GM19240 (cell line): ENCODE measurements around the gene EIF5A2.
"Not testable (repeated sequence)": the region's sequence is repeated elsewhere in the genome, so short reads cannot be mapped to it uniquely, and the experiment has no call there.

Experiments
- DNase-seq: peaks from one replicate; pipeline ENCODE4 v3.0.0; 2011; ENCODE audit warnings: low spot score; ENCODE audit not compliant: insufficient read length

The EIF5A2 gene

DNA sequence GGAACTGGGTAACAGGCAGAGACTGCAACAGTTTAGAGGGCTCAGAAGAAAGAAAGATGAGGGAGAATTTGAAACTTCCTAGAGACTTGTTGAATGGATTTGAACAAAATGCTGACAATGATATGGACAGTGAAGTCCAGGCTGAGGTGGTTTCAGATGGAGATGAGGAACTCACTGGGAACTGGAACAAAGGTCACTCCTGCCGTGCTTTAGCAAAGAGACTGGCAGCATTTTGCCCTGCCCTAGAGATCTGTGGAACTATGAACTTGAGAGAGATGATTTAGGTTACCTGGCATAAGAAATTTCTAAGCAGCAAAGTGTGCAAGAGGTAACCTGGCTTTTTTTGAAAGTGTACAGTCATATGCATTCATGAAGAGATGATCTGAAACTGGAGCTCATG lies 11.7 kb downstream of the EIF5A2 start:
- DNase-seq: no peak

DNA sequence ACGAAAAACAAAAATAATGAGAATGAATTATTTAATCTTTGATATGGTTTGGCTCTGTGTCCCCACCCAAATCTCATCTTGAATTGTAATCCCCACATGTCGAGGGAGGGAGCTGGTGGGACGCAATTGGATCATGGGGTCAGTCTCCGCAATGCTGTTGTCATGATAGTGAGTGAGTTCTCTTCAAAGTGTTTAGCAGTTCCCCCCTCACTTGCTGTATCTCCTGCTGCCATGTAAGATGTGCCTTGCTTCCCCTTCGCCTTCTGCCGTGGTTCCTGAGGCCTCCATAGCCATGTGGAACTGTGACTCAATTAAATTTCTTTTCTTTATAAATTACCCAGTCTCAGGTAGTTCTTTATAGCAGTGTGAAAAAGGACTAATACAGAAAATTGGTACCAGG lies 12.1 kb downstream of the EIF5A2 start:
- not testable (repeated sequence) for DNase-seq

DNA sequence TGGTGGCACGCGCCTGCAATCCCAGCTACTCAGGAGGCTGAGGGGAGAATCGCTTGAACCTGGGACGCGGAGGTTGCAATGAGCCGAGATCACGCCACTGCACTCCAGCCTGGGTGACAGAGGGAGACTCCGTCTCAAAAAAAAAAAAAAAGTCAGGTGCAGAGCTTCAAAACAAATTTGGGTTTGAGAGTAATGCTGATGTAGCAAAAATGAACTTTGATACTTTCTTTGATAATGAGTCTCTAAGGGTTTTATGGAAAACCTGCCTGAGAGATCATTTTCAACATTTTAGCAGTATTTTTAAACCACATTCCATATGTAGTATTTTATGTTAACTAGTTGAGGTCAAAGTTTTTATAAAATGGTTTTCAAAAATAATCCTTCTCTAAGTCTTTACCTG lies 14.5 kb downstream of the EIF5A2 start:
- DNase-seq: no peak

DNA sequence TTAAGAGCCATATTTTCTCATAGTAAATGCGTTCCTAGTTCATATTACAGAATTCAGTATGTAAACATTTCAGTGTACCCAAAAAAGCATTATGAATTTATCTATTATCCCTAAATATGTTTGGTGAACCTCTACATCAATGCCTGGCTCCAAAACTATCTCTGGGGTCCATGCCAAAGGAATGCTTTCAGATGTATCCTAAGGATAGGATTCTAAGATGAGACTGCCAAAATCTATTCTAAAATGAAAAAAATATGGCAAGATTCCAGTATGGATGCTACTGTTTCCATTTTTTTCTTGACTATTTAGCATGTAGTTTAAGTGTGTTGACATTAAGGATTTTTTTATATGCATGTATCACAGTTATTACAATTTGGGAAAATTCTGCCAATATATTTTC lies 18.8 kb downstream of the EIF5A2 start:
- no peak for DNase-seq

DNA sequence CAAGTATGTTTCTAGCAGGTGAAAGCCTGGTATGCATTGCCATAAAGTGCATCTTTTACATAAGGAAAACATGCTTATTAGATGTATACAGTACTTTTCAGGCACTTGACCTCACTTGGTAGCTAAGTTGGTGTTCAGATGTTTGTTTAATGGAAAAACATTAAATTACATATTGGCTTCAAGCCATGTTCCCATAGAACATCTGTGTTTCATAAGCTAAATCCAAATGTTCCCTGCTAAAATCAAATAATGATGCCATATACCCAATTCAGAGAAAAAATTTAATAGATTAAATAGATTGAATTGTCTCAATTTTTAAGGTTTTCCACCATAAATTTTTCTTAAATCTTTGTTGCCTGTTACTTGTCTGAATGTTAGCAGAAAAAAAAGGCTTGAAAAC lies 19.3 kb downstream of the EIF5A2 start:
- no peak for DNase-seq

DNA sequence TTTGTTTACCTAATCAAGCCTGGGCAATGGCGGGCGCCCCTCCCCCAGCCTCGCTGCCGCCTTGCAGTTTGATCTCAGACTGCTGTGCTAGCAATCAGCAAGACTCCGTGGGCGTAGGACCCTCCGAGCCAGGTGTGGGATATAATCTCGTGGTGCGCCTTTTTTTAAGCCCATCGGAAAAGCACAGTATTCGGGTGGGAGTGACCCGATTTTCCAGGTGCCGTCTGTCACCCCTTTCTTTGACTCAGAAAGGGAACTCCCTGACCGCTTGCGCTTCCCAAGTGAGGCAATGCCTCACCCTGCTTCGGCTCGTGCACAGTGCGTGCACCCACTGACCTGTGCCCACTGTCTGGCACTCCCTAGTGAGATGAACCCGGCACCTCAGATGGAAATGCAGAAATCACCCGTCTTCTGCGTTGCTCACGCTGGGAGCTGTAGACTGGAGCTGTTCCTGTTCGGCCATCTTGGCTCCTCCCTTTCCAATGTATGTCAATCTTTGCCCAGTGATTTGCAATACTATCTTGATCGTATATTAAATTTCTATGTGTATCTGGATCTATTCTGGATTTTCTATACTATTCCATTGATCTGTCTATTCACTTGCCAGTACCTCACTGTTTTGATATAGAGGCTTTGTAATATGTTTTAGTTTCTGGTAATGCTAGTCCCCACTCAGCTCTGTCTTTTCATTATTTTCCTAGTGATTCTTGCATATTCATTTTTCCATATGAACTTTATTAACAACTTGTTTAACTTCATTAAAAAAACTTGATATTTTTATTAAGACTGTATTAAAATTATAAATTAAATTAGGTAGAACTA lies 24.1 kb downstream of the EIF5A2 start:
- not testable (repeated sequence) for DNase-seq

DNA sequence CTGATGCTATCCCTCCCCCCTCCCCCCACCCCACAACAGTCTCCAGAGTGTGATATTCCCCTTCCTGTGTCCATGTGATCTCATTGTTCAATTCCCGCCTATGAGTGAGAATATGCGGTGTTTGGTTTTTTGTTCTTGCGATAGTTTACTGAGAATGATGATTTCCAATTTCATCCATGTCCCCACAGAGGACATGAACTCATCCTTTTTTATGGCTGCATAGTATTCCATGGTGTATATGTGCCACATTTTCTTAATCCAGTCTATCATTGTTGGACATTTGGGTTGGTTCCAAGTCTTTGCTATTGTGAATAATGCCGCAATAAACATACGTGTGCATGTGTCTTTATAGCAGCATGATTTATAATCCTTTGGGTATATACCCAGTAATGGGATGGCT lies 29.7 kb downstream of the EIF5A2 start:
- not testable (repeated sequence) for DNase-seq

DNA sequence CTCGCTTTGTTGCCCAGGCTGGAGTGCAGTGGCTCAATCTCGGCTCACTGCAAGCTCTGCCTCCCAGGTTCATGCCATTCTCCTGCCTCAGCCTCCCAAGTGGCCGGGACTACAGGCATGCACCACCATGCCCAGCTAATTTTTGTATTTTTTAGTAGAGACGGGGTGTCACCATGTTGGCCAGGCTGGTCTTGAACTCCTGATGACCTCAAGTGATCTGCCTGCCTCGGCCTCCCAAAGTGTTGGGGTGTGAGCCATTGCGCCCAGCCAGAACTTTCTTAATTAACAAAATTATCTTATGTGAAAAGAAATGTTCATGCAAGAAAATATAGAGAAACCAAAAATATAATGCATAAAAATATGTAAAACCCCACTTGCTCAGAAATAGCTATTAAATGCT lies 31.1 kb downstream of the EIF5A2 start:
- DNase-seq: not testable (repeated sequence)

DNA sequence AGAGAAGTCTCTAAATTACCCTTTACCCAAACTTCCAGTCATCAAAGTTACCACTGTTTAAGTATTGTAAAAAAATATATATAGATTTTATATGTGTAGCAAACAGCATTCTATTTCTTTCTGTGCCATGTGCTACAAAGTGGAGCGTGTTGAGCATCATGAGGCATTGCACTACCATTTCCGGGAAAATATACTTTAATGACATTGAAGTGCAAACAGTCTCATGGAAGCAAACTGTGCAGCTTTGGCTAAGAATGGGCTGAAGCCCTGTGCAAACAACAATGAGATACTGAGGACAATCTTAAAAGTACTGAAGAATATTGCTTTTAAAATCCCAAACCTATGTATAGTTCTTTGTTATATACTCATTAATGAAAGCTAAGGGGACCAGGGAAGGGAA lies 31.9 kb downstream of the EIF5A2 start:
- no peak for DNase-seq

DNA sequence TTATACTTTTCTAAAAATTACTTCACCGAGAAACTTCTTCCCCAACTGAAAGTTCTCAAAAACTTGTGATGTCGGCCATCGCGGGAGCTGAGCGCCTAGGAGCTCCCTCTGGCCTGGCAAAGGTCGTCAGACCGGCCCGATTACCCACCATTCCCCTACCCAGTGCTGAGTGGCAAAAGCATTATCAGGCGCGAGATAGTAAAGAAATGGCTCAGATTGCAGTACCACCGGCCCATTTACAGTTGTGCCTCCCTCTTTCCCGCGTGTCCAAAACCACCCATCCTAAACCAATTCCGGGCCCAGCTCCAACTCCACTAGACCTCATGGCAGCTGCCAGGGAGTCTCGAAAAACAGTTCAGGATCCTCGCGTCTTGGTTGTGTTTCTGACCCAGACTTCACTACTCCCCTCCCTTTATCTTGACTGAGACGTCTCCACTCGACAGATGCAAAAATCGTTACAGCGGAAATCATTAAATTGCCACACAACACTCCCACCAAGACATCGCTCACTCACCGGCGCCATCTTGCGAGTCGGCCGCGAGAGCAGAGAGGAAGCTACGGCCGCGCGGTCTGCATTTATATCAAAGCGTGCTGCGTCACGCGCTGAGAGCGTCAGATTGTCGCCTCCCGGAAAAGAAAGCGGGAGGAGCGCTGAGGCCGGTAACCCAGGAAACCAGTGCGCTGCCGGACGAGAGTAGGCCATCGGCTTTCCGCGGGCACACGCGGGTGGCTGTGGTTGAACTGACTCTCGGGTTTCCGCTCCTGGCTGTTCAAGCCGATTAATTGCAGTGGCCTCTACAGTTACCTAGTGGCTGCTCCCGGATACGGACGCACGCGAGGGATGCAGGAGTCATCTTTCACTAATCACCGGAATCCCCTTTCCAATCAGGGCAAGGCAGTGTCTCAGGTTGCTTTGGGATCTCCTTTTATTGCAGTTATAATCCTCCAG lies 38.5 kb downstream of the EIF5A2 start, which contains the start of gene RPL22L1:
Gene RPL22L1, minus strand, starts transcription at position 551 of the 949 bp plus-strand sequence. Its CDS starts 28 bp downstream, at position 523.
- DNase-seq: peak; percentile 77

DNA sequence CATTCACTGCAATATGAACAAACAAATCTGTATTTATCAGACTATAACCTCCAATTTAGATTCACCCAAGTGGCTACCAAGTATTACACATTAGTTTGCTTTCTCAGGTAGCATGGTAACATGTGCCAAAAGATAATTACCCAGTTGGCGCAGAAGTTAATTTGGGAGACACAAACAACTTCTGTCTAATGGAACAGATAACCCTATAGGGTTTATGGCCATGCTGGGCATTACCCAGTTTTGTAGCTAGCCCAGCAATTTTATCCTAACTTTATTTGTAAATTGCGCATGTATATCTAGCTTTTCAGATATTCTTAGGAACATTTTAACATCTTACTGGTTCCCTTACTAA lies 39.2 kb downstream of the EIF5A2 start:
- DNase-seq: no peak

DNA sequence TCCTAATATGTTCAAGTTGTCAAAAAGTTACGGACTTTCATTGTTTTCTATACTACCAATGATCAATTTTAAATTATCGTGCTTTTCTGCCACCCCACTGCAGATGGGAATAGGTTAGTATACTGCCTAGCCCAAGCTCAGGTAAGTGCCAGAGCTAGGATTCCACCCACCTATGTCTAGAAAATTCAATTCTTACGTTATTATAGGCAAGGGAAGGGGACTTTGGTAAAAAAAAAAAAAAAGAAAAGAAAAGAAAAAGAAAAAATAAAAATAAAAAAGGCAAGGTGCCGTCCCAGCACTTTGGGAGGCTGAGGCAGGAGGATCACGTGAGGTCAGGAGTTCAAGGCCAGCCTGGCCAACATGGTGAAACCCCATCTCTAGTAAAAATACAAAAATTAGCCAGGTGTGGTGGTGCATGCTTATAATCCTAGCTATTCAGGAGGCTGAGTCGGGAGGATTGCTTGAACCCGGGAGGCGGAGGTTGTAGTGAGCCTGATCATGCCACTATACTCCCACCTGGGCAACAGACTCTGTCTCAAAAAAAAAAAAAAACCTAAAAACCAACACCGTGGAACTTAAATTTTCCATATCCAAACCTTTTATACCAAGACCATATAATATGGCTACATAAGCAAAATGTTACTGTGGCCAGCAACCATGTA lies 39.7 kb downstream of the EIF5A2 start:
- DNase-seq: no peak

DNA sequence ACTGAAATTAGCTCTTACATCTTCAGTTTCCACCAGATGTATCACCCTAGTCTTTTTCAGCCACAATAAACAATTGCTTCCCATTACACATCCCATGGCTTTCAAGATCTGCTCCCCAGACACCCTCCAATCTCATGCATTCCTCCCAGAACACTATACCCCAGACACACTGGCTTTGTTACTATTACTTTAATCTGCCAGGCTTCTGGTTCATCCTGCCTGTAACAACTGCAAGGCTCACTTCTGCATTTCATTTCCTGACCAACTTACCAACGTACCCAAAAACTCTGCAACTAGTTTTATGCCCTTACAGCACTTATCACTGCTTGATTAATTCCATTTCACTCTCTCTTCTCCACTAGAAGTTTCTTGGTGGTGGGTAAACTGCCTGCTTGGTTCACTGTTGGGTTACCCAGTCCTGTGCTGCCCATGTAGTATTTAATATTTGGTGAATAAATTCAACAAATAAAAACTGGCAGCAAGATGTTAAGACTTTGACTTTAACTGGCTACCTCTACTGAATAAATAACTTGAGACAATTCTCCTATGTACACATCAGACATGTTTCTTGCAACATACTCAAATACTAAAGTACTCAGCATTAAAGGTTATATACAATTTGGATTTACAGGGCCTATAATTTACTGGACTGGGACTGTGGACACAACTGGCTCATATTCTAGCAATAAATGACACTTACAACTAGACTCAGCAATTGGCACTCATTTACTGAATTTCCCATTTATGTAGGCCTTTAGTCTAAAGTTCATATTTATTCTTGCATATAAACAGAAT lies 41.1 kb downstream of the EIF5A2 start:
- no peak for DNase-seq

DNA sequence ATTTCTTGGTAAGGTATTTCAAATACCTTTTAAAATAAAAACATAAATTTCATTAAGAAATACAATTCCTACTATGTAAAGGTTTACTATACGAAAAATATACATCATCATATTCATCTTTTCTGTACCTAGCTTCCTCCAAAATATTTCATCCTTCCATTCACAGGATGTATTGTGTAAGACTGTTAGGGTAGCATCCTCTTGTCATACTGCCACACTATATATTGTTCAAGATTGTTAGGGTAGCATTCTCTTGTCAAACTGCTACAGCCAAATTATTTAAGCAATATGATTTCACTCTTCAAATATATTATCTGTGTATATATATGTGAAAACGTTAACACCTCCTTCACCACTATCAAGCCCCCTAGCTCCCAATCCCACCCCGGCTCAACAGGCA lies 41.9 kb downstream of the EIF5A2 start:
- no peak for DNase-seq

DNA sequence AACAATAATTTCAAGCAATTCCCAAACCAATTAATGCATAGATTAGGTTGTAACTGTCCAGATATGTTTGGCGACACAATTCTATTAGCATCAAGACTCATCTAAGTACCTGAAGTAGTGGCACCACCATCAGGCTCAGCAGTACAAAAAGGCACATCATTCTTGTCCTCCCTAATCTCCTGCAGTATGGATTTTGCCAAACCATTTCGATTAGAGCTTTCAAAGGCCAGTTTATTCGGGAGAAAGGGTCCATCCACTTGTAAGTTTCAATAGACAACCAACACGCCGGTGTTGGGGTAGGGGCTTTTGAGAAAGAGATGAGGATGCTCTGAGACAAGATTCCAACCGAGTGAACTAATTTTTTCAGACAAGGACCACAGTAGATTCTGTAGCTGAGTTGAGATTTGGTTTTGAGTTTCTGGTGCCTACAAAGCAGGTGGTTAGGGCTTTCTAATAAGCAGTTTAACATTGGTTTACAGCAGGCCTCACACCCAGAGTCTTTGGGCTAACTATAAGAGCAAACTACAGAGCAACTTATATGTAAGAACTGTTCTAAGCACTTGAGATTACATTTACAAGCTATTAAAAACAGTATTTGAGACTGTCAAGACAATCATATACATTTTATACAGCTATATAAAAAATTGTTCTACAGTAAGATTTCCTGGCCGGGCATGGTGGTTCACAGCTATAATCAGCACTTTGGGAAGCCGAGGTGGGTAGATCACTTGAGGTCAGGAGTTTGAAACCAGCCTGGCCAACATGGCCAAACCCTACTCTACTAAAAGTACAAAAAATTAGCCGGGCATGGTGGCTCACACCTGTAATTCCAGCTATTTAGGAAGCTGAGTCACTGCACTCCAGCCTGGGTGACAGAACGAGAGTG lies 43.0 kb downstream of the EIF5A2 start:
- no peak for DNase-seq

DNA sequence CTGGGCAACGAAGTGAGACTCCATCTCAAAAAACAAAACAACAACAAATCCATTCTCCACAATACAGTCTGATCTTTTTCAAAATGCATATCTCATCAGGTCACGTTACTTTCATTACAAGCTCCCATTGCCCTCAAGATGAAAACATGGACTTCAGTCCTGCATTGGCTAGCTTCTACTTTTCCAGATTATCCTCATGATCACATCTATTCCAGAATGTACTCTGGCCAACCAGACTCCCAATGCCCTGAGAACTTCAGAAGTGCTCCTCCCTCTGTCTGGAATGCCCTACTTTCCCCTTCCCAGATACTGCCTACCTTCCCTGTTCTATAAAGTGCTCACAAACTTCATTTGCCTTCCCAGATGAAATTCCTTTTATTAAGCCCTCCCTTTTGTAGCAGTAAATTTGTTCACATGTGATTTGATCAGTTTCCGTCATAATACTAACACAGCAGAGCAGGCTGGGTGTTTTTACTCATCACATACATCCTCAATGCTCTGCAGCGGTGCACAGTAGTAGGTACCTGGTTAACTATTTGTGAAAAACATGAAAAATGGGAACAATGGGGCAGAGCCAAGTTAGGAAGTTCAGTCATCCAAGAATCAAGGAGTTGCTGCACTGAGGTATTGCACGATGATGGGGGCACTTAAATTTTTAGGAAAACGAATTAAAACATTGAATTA lies 43.8 kb downstream of the EIF5A2 start:
- DNase-seq: no peak

DNA sequence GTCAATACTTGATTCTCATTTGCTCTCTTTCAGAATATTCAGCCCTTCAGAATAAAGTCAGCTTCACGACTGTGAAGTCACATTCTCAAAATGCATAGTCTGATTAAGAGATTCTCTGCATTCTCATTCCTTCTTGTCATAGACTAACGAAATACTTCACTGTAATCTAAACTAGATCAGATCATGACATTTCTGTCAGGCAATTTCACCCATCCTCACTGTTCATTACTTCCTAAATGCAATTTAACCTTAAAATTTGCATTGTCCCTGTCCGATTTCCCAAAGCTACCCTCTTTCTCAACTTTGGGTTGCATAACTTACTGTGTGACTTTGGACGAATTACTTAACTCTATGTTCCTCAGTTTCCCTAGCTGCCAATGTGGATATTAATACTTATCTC lies 44.6 kb downstream of the EIF5A2 start:
- DNase-seq: no peak

DNA sequence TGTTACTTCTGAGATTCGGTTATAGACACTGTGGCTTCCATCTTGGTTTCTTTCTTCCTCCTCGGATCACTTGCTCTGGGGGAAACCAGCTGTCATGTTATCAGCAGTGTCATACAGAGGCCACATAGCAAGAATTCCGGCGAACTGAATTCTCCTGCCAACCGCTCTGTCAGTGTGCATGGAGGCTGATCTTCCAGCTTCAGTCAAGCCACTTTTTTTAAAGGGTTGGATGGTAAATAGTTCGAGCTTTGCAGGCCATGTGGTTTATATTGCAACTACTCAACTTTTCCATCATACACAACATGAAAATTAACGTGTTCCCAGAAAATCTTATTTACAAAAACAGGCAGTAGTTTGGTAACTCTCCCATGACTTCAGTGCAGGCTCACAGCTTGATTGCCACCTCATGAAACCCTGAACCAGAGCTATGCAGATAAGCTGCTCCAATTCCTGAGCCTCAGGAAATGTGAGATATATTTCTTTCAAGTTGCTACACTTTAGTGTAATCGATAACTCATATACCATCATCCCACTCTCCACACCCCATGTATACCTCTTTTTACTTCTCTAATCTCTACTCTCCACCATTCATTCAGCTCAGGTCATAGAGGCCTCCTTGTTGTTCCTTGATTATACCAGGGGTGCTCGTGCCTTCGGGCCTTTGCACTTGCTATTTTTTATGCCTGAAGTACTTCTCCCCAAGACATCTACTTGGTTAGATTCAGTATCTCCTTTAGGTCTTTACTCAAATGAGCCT lies 45.6 kb downstream of the EIF5A2 start:
- no peak for DNase-seq

DNA sequence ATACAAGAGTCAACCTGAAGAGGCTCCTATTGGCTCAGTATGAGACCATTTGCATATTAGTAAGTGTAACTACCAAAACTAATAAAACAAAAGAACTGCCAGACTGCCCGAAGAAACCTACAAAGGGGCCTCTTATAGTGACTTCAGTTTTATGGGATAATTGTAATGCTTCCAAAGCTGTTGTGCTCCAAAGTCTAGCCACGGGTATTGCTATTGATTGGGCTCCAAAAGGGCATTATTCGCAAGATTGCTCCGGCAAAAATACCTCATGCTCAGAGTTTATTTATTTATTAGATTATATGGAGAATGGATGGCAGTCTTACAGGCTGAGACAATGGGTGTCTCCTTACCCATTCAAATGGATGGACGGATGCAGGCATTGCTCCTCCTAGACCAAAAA lies 49.8 kb downstream of the EIF5A2 start:
- DNase-seq: no peak
